ENCODE results near the gene PBX4.

- TF ChIP-seq CTCF (IDR thresholded peaks at IDR 0.05; ENCODE audit: low read depth, low read length) (no peak), POLR2A (IDR thresholded peaks at IDR 0.05; ENCODE audit: extremely low read depth, insufficient read length) (no peak), MAX (IDR thresholded peaks at IDR 0.05; ENCODE audit: low read depth, low read length) (no peak)
Measured at GRCh38 chr19:19543640-19544039, 74.8 kb downstream of the PBX4 start.

Measured in NB4 (cell line).